Germinal center (tissue), 1 donor: ENCODE measurements around the gene CEBPA.
"Not testable (repeated sequence)": the region's sequence is repeated elsewhere in the genome, so short reads cannot be mapped to it uniquely, and the experiment has no call there.

Experiments used
- DNase-seq: peaks from one replicate; pipeline ENCODE4 v3.0.0; 2012; ENCODE audit warnings: mixed read lengths, low spot score

Gene CEBPA

DNA sequence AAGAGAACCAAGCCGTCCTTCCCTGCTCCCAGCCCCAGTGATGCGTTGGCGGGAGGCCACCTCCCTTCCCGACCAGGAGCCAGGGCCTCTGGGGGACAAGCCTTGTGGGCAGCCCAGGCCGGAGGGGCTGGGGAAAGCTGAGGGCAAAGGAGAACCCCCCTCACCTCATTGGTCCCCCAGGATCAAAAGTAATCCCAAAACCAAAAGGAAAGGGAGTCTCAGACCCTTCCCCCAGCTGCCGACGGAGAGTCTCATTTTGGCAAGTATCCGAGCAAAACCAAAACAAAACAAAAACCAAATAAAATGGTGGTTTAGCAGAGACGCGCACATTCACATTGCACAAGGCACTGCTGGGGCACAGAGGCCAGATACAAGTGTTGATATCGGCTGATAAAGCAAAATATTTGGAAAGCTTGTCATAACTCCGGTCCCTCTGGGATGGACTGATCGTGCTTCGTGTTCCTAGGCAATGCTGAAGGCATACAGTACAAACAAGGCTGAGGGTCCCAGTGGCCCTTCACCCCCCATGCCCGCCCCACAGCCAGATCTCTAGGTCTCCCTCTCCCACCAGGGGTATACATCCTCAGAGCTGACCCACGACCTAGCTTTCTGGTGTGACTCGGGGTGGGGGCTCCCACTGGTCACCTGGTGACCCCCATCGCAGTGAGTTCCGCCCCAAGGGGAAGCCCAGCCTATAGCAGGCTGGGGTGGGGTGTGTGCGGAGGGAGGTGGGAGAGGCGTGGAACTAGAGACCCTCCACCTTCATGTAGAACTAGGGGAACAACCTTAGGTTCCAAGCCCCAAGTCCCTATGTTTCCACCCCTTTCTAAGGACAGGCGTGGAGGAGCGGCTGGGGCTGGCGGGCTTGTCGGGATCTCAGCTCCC lies 2.1 kb downstream of the CEBPA start:
- no peak for DNase-seq

DNA sequence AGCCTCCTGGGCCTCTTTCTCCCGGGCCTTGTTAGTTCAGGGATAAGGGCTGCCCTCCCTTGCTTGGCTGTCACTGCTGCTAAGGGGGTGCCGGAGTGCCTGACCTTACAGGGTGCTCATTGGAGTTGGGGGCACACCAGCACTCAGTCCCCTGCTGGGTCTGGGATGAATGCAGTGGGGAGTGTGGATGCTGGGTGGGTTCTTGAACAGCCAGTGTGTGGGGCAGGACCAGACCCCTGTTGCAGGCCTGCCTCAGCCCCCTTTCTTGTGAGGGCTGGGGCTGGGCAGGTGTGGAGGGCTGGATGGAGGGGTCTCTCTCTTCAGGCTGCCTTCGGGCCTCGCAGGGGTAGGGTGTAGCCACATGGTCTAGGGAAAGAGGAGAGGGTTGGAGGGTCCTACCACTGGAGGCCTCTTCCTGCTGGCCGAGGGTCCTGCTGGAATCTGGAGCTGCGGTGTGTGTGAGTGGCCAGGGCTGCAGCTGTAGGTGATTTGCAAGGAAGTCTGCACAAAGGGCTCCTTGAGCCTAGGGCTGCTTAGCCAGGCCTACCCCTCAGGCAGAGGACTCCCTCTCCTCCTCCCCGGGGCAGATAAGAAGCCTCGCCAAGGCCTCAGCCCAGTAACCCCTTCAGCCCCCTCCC lies 3.2 kb downstream of the CEBPA start:
- DNase-seq, result no peak

- DNase-seq, result no peak
Observed at GRCh38 chr19:33298146-33298911, 4.0 kb downstream of the CEBPA start.

- DNase-seq, result no peak
Observed at GRCh38 chr19:33297401-33298145, 4.8 kb downstream of the CEBPA start.

- DNase-seq, result no peak
Observed at GRCh38 chr19:33296488-33296971, 5.8 kb downstream of the CEBPA start.

DNA sequence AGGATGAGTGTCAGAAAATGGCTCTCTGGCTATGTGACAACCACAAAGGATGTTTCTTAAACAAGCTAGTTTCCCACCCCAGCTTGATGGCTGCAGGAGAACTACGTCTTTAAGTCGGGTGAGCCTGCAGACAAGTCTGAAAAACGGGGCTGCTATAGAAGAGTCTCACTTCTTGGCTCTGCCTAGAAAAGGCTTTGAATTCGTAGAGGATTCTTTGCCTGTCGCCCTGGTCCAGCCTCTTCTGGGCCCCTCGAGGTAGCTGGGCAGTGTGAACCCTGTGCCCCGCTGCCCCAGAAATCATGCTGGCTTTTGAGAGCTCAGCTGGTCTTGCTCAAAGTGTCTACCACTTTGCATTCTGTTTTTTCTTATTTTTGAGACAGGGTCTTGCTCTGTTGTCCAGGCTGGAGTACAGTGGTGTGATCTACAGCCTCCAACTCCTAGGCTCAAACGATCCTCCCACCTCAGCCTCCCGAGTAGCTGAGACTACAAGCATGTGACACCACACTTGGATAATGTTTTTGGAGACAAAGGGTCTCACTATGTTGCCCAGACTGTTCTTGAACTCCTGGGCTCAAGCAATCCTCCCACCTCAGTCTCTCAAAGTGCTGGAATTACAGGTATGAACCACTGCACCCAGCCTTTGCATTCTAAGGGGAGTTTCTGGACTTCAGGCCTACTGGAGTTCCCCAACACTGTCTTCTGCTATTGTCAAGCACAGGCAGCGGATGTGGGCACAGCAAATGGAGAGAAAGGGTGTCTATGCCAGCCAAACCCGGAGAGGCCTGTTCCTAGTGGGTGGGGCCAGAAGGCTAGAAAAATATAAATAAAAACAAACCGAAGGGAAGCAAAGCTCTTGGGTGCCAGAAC lies 6.5 kb downstream of the CEBPA start:
- no peak for DNase-seq

- not testable (repeated sequence) for DNase-seq
Observed at GRCh38 chr19:33295046-33295445, 7.3 kb downstream of the CEBPA start.

- no peak for DNase-seq
Observed at GRCh38 chr19:33294058-33294798, 8.1 kb downstream of the CEBPA start.

DNA sequence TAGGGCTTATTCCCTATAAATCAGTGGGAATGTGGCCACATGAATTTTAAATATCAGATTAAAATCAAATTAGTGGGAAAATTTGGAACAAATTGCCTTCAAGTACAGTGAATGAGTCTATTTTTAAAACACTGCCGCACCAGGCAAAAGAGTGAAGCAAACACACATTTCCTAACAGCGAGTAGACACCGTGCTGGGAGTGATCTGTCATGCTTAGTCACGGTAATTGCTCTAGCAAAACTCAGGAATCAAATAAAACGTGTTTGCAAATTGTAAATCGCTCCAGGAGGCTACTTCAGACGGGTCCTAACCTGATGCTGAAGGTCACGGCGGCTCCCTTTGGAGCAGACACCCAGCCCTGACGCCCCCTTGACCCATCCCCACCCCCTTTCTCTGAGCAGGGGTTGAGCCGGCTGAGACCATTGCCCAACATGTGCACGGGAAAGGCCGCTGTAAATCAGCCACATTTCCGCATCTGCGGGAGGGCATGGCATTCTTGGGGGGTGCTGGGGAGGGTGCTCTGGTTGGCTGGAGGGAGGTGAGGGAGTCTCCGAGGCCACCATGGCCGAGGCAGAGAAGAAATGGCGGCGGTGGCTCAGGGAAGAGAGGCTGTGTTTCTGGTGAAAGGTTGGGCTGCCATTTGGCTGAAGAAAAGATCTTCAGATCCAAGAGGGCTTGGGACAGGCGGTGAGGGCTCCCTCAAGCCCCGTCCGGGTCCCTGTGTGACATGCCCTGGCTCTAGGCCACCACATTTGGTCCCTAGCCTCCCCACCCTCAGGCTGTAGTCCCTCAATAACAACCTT lies 8.9 kb downstream of the CEBPA start:
- no peak for DNase-seq

DNA sequence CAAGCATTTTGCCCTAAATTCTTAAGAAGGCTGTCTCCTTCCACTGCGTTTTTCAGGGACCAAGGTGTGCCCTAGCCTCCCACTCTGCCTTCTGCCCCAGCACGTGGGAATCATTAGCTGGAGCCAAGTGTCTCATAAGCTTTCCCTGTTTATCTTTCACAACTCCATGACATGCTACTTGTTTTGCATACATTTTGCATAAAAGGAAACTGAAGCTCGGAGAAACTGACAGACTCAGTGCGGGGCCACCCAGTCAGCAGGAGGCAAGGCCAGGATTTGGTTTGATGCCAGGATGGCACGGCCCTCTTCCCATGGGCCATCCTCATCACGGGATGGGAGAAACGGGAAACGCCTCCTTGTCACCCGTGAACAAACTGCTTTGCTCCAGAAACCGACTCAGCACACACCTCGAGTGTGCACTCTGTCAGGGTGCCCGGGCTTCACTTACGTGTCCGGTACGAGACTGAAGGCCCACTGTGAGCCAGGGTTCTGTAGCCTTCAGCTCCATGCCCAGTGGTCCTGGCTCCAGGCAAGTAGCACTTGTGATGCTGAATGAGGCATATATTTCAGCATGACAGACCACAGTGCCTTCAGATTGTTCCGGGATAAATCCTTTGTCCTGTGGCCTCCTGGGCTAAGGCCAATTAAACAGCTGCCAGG lies 9.6 kb downstream of the CEBPA start:
- no peak for DNase-seq

DNA sequence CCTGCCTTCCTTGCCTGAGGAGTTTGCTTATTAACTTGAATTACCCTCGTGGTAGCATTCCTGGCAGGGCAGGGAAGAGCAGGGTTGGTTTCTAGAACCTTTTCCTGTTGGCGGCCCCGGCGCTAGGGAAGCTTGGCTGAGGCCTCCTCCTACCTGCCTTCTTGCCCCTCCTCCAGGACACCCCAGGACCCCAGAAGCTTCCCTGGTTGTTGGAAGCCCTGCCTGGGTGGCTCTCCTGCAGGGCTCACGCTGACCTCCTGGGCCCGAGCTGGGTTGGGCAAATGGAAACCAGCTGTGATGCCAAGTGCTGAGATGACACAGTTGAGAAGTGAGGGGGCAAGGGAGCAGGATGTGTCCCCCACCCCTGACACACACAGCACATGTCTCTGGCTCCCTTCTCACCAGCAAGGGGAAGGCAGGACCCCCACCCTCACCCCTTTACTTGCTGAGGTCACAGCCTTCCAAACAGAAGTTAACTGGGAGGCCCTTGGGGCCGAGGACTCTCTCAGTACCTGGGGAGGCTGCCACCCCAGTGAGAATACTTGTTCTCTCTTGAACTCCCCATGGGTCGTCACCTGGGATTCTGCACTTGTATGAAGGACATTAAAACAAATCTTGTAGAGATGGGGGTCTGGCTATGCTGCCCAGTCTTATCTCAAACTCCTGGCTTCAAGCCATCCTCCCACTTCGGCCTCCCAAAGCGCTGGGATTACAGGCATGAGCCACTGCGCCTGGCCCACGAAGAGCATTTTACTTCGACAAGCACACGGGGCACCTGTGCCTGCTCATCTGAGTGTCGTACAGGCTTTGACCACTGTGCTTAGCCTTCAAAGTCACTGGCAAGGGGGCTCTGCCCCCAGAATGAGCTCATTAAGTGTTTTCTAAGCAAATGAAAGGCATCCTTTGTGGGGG lies 10.5 kb downstream of the CEBPA start:
- DNase-seq, result no peak

- no peak for DNase-seq
Observed at GRCh38 chr19:33290956-33291622, 11.2 kb downstream of the CEBPA start.

DNA sequence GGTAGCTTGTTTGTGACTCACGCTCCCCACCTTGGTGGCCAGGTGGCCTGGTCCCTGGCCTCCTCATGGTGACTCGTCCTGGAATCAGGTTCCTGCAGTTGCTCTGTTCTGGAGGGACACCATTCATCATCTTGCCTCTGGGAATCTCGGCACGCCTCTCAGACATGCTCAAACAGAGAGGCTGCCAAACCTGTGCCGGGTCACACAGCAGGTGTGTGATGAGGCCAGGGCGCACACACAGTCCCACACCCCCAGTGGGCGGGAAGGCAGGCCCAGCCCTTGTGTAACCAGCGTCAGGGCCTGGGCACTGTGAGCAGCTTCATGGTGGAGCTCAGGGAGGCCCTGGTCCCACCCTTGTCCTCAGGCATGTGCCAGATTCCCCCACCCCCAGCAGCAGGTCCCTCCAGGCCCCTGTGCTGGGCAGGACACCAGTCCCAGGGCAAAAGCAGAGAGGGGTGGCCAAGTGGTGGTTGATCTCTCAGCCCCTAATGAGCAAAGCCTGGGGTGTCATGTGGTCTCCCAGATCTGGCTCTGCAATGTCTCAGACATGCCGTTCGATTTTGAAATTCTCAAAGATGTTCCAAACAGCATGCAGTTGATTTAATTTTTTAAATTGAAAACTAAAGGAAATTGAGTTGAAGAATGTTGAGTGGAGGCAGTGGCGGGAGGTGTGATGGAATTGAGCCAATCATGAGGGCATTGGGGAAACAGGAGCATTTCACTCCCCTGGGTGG lies 12.1 kb downstream of the CEBPA start:
- DNase-seq, result no peak

GRCh38 chr19:33289261-33289660 lies 13.1 kb downstream of the CEBPA start:
- DNase-seq, result no peak

DNA sequence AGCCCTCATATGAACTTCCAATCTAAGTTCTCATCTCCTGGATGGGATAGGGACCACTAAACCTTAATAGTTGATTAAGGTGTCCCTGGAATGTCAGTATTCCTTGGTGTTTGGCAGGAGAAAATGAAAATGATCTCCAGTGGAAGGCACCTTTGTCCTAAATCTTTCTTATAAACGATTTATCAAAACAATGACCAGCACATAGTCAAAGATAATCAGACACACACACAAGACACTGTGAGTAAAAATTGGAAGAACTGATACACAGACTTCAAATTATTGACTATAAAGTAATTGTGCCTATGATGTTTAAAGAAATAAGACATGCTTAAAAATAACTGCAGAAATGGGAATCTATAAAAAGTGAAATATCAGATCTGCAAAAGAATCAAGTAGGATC lies 13.7 kb downstream of the CEBPA start:
- no peak for DNase-seq

DNA sequence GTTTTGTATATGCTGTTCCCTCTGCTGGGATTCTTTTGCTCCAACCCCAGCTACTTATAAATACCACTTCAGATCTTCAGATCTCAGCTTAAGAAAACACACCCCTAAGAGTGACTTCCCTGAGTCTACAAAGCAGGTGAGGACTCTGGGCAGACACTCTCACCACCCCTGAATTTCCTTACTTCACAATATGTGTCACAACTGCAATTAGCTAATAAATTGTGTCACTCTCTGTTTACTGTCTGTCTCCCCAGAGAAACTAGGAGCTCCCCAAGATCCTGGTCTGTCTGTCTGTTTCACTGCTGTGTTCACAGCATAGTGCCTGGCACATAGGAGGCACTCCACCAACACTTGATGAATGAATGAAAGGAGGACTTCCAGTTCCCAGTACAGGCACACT lies 14.4 kb downstream of the CEBPA start:
- DNase-seq, result no peak
